Superior temporal gyrus (tissue), 1 donor: ENCODE results near the gene LRRD1.
"Not testable (repeated sequence)": the region's sequence is repeated elsewhere in the genome, so short reads cannot be mapped to it uniquely, and the experiment has no call there.

Experiments used
- DNase-seq: peaks from one replicate; pipeline ENCODE4 v3.0.0-alpha.2; 2016; ENCODE audit errors: extremely low spot score

Gene LRRD1

GRCh38 chr7:92178928-92179924, at the start of gene LRRD1:
Gene LRRD1, minus strand, starts transcription at chr7:92179142. Its CDS starts 13,940 bp downstream, at chr7:92165202.
- peak; percentile 86 for DNase-seq

- DNase-seq = no peak
Observed at GRCh38 chr7:92228742-92229141, 49.8 kb upstream of the LRRD1 start.

GRCh38 chr7:92228100-92228499, 49.2 kb upstream of the LRRD1 start:
- no peak for DNase-seq

- no peak for DNase-seq
Observed at GRCh38 chr7:92226981-92227380, 48.0 kb upstream of the LRRD1 start.

- DNase-seq = no peak
Observed at GRCh38 chr7:92221766-92222165, 42.8 kb upstream of the LRRD1 start.

GRCh38 chr7:92206672-92207071, 27.7 kb upstream of the LRRD1 start:
- no peak for DNase-seq

- DNase-seq = no peak
Observed at GRCh38 chr7:92205987-92206386, 27.0 kb upstream of the LRRD1 start.

GRCh38 chr7:92200791-92201190, 21.8 kb upstream of the LRRD1 start:
- no peak for DNase-seq

- DNase-seq = no peak
Observed at GRCh38 chr7:92192326-92192725, 13.4 kb upstream of the LRRD1 start.

GRCh38 chr7:92189246-92189645, 10.3 kb upstream of the LRRD1 start:
- not testable (repeated sequence) for DNase-seq

GRCh38 chr7:92184294-92184693, 5.4 kb upstream of the LRRD1 start:
- not testable (repeated sequence) for DNase-seq

- DNase-seq = no peak
Observed at GRCh38 chr7:92177362-92177761, 1.6 kb downstream of the LRRD1 start.

- not testable (repeated sequence) for DNase-seq
Observed at GRCh38 chr7:92169529-92169928, 9.4 kb downstream of the LRRD1 start.

GRCh38 chr7:92161271-92161670, 17.7 kb downstream of the LRRD1 start:
- DNase-seq = no peak

GRCh38 chr7:92158660-92159575, 20.0 kb downstream of the LRRD1 start:
- DNase-seq = no peak

GRCh38 chr7:92156990-92157389, 22.0 kb downstream of the LRRD1 start:
- DNase-seq = no peak

GRCh38 chr7:92155108-92155739, 23.7 kb downstream of the LRRD1 start:
- DNase-seq = no peak

- DNase-seq = no peak
Observed at GRCh38 chr7:92150450-92151017, 28.4 kb downstream of the LRRD1 start.

GRCh38 chr7:92149736-92150239, 29.2 kb downstream of the LRRD1 start:
- DNase-seq = no peak

- not testable (repeated sequence) for DNase-seq
Observed at GRCh38 chr7:92143192-92143880, 35.6 kb downstream of the LRRD1 start.

- DNase-seq = not testable (repeated sequence)
Observed at GRCh38 chr7:92142791-92143190, 36.2 kb downstream of the LRRD1 start.
